Neural cell (in vitro differentiated cells): Measurements from ENCODE around the gene GADD45A. TPM values are rescaled to one million over a fixed set of nuclear protein-coding genes. Genes with fewer than 3 reads are reported as not detected.

Experiments
- H2AFZ ChIP-seq: fragments of 200-600, 300-800 bp; sonication (generic), shearing (Covaris generic); 2 replicates; pipeline ENCODE4 v1.6.0; 2014; ENCODE audit warnings: low read depth, mild to moderate bottlenecking, antibody characterized with exemption, low read length, moderate library complexity
- H3F3A ChIP-seq: fragments of 200-600 bp; shearing (Covaris generic); 2 replicates; pipeline ENCODE4 v1.6.1; 2016; ENCODE audit warnings: mild to moderate bottlenecking, moderate library complexity, mixed read lengths, antibody characterized with exemption, low read length; ENCODE audit not compliant: insufficient read depth, poor library complexity, severe bottlenecking
- H3K27ac ChIP-seq: fragments of 200-600, 300-800 bp; sonication (generic), shearing (Covaris generic); 2 replicates; pipeline ENCODE4 v1.5.1; 2014; ENCODE audit warnings: mild to moderate bottlenecking, low read length, moderate library complexity
- H3K27me3 ChIP-seq: fragments of 300-800, 200-600 bp; sonication (generic), shearing (Covaris generic); 2 replicates; pipeline ENCODE4 v1.6.0; 2014; ENCODE audit warnings: mild to moderate bottlenecking, low read depth, low read length, moderate library complexity; ENCODE audit not compliant: insufficient read depth
- H3K36me3 ChIP-seq: fragments of 300-800, 200-600 bp; sonication (generic), shearing (Covaris generic); 2 replicates; pipeline ENCODE4 v1.5.1; 2014; ENCODE audit warnings: mild to moderate bottlenecking, antibody characterized with exemption, low read length, moderate library complexity; ENCODE audit not compliant: insufficient read depth
- H3K4me2 ChIP-seq: fragments of 300-800, 200-600 bp; sonication (generic), shearing (Covaris generic); 2 replicates; pipeline ENCODE4 v1.6.0; 2014; ENCODE audit warnings: mild to moderate bottlenecking, low read length
- H3K4me3 ChIP-seq: fragments of 300-800, 200-600 bp; sonication (generic), shearing (Covaris generic); 2 replicates; pipeline ENCODE4 v1.5.1; 2014; ENCODE audit warnings: mild to moderate bottlenecking, low read length, moderate library complexity
- H3K79me2 ChIP-seq: fragments of 200-600 bp; shearing (Covaris generic); replicated peaks from 2 replicates; pipeline ENCODE4 v1.6.0; 2014; ENCODE audit warnings: mild to moderate bottlenecking, low read length, moderate library complexity; ENCODE audit not compliant: insufficient read depth
- H3K9ac ChIP-seq: fragments of 300-800, 200-600 bp; sonication (generic), shearing (Covaris generic); 2 replicates; pipeline ENCODE4 v1.6.1; 2016; ENCODE audit warnings: mild to moderate bottlenecking, low read length, mixed read lengths
- H3K9me2 ChIP-seq: fragments of 200-600 bp; shearing (Covaris generic); 2 replicates; pipeline ENCODE4 v1.6.1; 2016; ENCODE audit warnings: mild to moderate bottlenecking, low read length, mixed read lengths; ENCODE audit not compliant: insufficient read depth
- H3K9me3 ChIP-seq: fragments of 200-600, 300-800 bp; sonication (generic), shearing (Covaris generic); 2 replicates; pipeline ENCODE4 v1.6.1; 2016; ENCODE audit warnings: mild to moderate bottlenecking, mixed run types, low read length, moderate library complexity, mixed read lengths
- H4K20me1 ChIP-seq: fragments of 200-600 bp; shearing (Covaris generic); 2 replicates; pipeline ENCODE4 v1.6.1; 2016; ENCODE audit warnings: mild to moderate bottlenecking, mixed run types; ENCODE audit not compliant: insufficient read depth
- EP300 ChIP-seq: fragments of 450-650 bp; conservative IDR thresholded peaks from 2 replicates; pipeline ENCODE4 v1.6.1; 2014; ENCODE audit warnings: antibody characterized with exemption, mild to moderate bottlenecking, moderate library complexity; ENCODE audit not compliant: poor library complexity, severe bottlenecking
- EZH2 ChIP-seq: fragments of 200-600, 300-800 bp; shearing (Covaris generic), sonication (generic); IDR thresholded peaks from 2 replicates; pipeline ENCODE4 v1.6.1; 2014; ENCODE audit warnings: antibody characterized with exemption, low read length, borderline replicate concordance, mild to moderate bottlenecking; ENCODE audit not compliant: insufficient read depth, poor library complexity, severe bottlenecking
- MXI1 ChIP-seq: fragments of 450-650 bp; conservative IDR thresholded peaks from 2 replicates; pipeline ENCODE4 v1.6.1; 2014; ENCODE audit warnings: antibody characterized with exemption, mild to moderate bottlenecking; ENCODE audit not compliant: poor library complexity, severe bottlenecking
- POLR2AphosphoS5 ChIP-seq: IDR thresholded peaks from 2 replicates; pipeline ENCODE4 v1.6.1; 2012
- RAD21 ChIP-seq: fragments of 450-650 bp; conservative IDR thresholded peaks from 2 replicates; pipeline ENCODE4 v1.6.1; 2014; ENCODE audit warnings: antibody characterized with exemption, mild to moderate bottlenecking, moderate library complexity
- SMC3 ChIP-seq: fragments of 450-650 bp; conservative IDR thresholded peaks from 2 replicates; pipeline ENCODE4 v1.6.1; 2014; ENCODE audit warnings: antibody characterized with exemption, mild to moderate bottlenecking, moderate library complexity; ENCODE audit not compliant: poor library complexity
- TAF1 ChIP-seq: IDR thresholded peaks from 2 replicates; pipeline ENCODE4 v1.6.1; 2012; ENCODE audit warnings: low read depth
- polyA plus RNA-seq: library from polyadenylated mRNA; depleted of rRNA; stranded (reverse); fragments of >200 nt; gene quantifications from 2 replicates; pipeline ENCODE4 v1.2.3, GENCODE V29; 2014
- TF ChIP-seq, protein P1 (sequence below): IDR thresholded peaks from 2 replicates; pipeline ENCODE4 v1.6.1; 2012; ENCODE audit warnings: borderline replicate concordance
- TF ChIP-seq, protein P2 (sequence below): fragments of 450-650 bp; IDR thresholded peaks from 2 replicates; pipeline ENCODE4 v1.5.1; 2014; ENCODE audit warnings: antibody characterized with exemption, mild to moderate bottlenecking, moderate library complexity; ENCODE audit not compliant: poor library complexity, severe bottlenecking

The GADD45A gene
- polyA plus RNA-seq, 1 donor from 2014 or later, result 13.7 TPM

DNA sequence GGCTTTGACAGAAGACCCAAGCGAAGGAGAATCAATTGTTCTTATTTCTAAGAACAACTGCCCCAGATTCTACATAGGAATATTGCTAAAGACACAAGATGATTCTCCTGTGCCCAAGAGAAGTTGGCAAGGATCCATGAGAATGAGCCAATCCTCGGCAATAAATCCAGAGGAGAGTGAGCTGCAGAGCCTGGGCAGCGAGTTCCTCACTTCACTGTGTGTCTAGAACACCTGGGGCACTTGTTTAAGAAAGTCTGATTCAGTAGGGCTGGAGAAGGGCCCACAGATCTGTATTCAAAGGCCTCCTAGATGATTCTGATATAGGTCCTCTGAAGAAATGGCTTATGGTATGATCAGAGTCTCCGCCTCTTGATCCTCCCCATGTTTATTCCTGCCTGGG, 31.8 kb downstream of the GADD45A start:
- no peak overlapping the region for H3K27ac ChIP-seq
- H3K4me3 ChIP-seq, result no peak overlapping the region
- no peak overlapping the region for H2AFZ ChIP-seq
- no peaks in the 10 kb centered on the region for H3K9me3 ChIP-seq
- no peaks in the 10 kb centered on the region for H3F3A ChIP-seq
- no peaks in the 10 kb centered on the region for H3K36me3 ChIP-seq
- no peak overlapping the region for H3K9ac ChIP-seq
- no peaks in the 10 kb centered on the region for H3K79me2 ChIP-seq
- no peak for TF ChIP-seq EZH2
- TF ChIP-seq, protein P1, sequence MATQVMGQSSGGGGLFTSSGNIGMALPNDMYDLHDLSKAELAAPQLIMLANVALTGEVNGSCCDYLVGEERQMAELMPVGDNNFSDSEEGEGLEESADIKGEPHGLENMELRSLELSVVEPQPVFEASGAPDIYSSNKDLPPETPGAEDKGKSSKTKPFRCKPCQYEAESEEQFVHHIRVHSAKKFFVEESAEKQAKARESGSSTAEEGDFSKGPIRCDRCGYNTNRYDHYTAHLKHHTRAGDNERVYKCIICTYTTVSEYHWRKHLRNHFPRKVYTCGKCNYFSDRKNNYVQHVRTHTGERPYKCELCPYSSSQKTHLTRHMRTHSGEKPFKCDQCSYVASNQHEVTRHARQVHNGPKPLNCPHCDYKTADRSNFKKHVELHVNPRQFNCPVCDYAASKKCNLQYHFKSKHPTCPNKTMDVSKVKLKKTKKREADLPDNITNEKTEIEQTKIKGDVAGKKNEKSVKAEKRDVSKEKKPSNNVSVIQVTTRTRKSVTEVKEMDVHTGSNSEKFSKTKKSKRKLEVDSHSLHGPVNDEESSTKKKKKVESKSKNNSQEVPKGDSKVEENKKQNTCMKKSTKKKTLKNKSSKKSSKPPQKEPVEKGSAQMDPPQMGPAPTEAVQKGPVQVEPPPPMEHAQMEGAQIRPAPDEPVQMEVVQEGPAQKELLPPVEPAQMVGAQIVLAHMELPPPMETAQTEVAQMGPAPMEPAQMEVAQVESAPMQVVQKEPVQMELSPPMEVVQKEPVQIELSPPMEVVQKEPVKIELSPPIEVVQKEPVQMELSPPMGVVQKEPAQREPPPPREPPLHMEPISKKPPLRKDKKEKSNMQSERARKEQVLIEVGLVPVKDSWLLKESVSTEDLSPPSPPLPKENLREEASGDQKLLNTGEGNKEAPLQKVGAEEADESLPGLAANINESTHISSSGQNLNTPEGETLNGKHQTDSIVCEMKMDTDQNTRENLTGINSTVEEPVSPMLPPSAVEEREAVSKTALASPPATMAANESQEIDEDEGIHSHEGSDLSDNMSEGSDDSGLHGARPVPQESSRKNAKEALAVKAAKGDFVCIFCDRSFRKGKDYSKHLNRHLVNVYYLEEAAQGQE, result no peak
- TF ChIP-seq, protein P2, sequence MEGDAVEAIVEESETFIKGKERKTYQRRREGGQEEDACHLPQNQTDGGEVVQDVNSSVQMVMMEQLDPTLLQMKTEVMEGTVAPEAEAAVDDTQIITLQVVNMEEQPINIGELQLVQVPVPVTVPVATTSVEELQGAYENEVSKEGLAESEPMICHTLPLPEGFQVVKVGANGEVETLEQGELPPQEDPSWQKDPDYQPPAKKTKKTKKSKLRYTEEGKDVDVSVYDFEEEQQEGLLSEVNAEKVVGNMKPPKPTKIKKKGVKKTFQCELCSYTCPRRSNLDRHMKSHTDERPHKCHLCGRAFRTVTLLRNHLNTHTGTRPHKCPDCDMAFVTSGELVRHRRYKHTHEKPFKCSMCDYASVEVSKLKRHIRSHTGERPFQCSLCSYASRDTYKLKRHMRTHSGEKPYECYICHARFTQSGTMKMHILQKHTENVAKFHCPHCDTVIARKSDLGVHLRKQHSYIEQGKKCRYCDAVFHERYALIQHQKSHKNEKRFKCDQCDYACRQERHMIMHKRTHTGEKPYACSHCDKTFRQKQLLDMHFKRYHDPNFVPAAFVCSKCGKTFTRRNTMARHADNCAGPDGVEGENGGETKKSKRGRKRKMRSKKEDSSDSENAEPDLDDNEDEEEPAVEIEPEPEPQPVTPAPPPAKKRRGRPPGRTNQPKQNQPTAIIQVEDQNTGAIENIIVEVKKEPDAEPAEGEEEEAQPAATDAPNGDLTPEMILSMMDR, result no peak
- no peak for TF ChIP-seq EP300
- no peak for TF ChIP-seq MXI1
- TF ChIP-seq SMC3, result no peak
- no peak for TF ChIP-seq POLR2AphosphoS5
- TF ChIP-seq TAF1, result no peak
- no peak for TF ChIP-seq RAD21
- H3K4me2 ChIP-seq, result no peak overlapping the region
- no peaks in the 10 kb centered on the region for H3K9me2 ChIP-seq
- no peaks in the 10 kb centered on the region for H4K20me1 ChIP-seq
- H3K27me3 ChIP-seq, result no peaks in the 10 kb centered on the region

DNA sequence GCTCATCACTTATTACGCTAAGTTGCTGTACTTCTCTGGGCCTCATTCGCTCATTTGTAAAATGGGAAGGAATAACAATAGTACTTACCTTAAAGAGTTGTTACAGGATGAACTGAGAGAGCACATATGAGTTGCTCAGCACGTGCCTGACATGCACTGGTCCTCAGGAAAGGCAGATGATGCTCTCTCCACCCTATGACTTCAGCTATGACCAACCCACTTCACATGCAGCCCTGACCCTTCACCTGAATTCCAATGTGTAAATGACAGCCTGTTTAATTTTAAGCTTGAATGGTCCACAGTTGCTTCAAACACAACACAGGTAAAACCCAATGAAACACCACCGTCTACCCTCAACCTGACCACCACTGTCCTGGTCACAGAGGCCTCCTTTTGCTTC, 32.9 kb downstream of the GADD45A start:
- Histone ChIP-seq H2AFZ (no peak overlapping the region), H3K27ac (no peak overlapping the region), H3K4me2 (no peak overlapping the region), H3K36me3 (no peaks in the 10 kb centered on the region), H3F3A (no peaks in the 10 kb centered on the region), H3K79me2 (no peaks in the 10 kb centered on the region), H3K9ac (no peak overlapping the region), H3K9me3 (no peaks in the 10 kb centered on the region), H4K20me1 (no peaks in the 10 kb centered on the region), H3K4me3 (no peak overlapping the region), H3K9me2 (no peaks in the 10 kb centered on the region), H3K27me3 (no peaks in the 10 kb centered on the region)
- TF ChIP-seq EP300 (no peak), SMC3 (no peak), RAD21 (no peak)
- TF ChIP-seq, protein P2, result no peak
- TF ChIP-seq, protein P1, result no peak
